Inflammatory macrophage treated with lipopolysaccharide for 1 hour (primary cell): Measurements from ENCODE around the gene NCKAP5L.
"Not testable (repeated sequence)": the region's sequence is repeated elsewhere in the genome, so short reads cannot be mapped to it uniquely, and the experiment has no call there.

Source experiments
- DNase-seq, 2 donors: peaks; one replicate each; pipeline ENCODE4 v3.0.0-alpha.2; 2020 to 2022

Gene NCKAP5L

DNA sequence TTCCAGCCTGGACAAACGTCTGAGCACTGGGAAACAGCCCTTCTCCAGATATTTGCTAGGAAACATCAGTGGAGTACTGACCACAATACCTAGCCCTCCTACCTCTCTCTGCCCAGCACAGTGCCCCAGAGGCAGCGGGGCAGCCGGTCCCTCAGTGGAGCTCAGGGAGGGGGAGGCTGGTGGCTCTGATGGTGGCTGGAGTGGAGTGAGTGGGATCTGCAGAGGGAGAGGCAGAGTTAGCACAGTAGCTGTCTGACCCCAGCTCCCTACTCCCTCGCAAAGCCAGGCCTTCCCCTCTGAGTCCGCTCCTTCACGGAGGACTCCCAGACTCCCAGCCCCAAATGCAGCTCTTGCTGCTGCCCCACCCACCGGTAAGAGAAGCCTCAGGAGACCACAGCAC, 30.0 kb downstream of the NCKAP5L start:
- DNase-seq, result no peak

DNA sequence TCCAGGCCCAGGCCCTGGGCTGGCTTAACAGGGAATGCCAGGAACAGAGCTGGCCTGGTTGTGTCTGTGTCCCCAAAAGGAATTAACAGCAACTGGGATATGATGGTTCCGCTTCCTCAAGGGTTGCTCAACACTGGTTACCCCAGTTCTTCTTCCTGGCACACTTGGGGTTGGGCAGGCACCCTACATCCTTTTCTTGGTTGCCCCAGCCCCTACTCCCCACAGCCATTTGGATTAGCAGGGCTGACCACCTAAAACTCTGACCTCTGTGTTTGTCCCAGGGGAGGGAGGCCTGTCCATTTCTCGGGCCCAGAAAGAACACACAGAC, 30.8 kb downstream of the NCKAP5L start:
- DNase-seq, result peak; percentile 29 to 61

DNA sequence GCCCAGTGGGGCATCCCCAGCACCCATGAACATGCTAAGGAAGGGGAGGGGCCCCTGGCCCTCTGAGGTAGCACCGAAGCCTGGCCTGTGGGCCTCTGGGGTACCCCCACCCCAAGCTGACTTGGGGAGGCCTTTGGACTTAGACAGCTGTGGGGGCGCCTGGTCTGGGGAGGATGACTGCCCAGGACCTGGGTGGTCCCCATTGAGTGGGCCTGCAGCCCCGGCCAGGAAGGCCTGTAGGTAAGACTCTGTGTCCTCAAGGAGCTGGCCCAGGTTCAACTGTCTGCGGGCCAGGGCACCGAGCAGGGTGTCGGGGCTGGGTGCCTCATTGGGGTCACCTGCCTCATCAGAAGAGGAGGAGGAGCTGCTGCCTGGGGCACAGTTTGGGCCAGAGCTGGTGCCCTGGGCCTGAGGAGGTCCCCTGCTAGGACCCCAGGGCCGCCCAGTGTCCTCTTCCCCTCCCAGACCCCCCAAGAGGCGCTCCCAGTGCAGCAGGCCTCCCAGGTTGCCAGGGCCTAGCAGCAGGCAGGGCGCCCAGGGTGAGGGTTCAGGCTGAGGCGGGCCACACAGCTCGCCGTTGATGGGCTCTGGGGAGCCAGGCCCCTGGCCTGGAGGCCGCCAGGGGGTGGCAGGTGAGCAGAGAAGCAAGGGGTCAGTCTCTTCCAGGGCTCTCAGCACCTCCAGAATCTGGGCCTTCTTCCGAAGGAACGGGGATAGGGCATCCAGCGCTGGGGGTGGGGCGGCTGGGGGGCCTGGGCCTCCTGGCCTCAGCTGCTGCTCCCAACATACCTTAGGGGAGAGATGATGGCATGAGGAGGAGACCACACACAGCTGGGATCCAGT, 31.4 kb downstream of the NCKAP5L start:
- DNase-seq, result no peak

DNA sequence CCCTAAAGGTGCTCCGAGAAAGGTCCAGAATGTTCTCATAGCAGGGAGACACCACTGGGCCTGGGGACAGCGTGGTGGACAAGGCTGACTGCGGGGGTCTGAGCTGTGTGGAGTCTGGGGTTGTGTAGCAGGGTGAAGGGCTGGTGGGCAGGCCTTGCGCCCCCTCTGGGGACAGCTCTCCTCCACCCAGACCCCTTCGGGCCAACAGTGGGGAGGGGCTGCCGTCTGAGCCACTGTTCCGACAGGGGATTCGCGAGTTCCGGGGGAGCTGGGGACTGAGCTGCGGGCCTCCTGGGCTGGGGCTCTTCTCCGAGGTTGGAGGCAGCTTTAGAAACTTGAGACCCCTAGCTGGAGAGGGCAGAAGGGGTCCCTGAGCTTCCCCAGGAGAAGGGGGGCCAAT, 32.1 kb downstream of the NCKAP5L start:
- DNase-seq, result no peak

DNA sequence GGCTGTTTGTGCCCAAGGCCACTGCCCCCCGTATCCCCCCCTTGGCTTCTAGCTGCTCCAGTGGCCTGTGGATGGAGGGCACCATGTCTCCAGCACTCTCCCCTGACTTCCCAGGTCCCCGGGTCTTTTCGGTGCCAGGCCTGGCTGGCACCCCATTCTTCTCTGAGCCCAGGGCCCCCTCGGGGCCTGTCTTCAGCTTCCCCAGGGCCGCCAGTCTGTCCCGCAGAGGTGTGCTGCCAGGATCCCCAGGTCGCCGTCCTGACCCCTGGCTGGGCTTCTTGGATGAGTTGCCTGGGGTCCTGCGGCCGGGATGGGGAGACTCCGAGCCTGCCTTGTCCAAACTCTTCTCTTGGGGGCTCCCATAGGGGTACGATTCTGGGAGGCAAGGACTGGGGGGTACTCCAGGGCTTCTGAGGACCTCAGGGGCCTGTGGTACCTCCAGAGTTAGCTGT, 32.5 kb downstream of the NCKAP5L start:
- DNase-seq, result no peak

DNA sequence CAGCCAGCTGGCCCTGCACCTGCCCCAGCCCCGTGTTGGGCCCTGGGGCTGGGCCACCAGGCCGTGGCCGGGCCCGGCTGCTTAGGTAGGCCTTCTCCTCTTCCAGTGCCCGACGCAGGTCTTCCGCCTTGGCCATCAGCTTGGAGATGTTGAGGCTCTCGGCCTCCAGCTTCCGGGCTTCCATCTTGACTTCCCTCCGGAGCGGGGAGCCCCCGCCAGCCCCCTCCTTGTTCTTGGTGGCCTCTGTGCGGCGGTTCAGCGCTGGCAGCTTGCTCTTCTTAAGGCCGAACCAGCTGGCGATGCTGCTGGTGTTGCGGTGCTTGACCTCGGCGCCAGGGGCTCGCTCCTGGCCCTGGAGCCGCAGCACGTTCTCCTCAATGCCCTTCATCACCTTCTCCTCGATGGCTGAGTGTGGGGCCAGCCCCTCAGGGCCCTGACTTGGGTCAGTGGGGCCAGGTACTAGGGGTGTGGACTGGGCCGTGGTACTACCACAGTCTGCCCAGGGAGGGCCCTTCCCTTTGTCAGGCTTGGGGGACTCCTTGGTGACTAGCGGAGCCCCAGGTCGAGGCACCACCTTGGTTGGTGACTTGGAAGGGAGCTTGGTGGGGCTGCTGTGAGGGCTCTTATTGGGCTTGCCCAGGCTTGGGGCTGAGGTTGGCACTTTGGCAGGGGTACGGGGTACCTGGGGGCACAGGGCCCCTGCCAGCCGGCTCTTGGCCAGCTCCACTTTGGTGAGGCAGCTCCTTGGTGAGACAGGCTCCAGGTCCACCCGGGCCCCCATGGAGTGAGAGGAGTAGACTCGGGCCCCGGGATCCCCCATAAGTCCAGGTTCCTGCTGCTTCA, 33.2 kb downstream of the NCKAP5L start:
- DNase-seq, result no peak

DNA sequence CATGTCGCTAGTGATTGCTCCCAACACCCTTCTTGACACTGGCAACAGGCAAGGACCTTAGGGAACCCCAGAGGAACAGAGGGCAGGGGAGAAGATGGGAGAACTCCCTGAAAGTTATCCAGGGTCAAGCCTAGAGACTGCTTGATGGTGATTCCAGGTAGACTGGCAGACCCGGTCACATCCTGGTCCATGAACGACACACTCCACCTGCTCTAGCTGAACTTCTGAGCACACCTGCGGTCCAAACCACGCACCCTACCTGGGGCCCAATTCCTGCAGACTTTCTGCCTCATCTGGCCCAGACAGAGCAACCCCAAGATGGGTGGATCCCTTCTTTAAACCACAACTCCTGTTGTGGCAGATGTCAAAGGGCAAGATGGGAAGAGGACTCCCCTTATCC, 34.2 kb downstream of the NCKAP5L start:
- no peak for DNase-seq

DNA sequence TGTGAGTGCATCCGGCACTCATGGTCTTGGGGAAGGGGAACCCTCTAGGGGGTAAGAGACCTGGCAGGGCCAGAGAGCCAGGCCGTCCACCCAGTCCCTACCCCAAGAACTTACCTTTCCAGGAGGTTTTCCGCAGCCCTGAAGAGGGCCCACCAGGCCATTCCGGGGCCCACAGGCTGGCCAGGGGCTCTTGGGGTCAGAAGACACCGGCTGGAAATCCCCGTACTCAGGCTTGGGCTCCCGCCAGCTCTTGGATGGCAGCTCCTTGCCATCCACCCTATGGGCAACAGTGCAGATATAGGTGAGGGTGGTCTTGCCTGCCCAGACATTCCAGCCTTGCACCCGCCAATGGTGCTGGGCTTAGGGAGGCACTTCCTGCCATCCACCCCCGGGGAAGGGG, 34.6 kb downstream of the NCKAP5L start:
- no peak for DNase-seq

DNA sequence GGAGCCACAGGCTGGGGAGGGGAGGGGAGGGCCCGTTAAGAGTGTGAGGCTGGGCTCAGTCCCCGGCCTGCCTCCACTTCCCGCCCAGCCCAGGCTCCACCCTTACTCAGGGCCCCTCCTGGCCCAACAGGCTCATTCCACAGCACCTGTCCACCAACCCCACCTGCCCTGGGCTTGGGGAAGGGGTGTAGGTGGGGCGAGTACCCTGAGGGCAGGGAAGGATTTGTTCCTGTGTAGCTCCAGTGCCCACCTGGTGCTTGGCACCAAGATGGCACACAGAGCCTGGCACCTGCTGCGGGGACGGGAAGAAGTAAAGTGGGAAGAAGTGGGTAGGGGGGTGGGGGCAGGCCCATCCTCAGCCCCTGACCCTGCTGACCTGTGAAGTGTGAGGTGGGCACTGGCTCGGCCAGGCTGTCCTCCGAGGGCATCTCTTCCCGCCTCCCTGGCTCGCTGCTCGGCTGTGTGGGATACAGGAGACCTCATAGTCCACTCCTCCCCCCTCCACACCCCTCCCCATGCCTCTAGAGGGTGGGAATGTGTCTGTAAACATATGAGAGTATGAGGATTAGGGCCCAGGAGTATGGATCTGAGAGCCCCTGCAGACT, 35.1 kb downstream of the NCKAP5L start:
- no peak for DNase-seq

DNA sequence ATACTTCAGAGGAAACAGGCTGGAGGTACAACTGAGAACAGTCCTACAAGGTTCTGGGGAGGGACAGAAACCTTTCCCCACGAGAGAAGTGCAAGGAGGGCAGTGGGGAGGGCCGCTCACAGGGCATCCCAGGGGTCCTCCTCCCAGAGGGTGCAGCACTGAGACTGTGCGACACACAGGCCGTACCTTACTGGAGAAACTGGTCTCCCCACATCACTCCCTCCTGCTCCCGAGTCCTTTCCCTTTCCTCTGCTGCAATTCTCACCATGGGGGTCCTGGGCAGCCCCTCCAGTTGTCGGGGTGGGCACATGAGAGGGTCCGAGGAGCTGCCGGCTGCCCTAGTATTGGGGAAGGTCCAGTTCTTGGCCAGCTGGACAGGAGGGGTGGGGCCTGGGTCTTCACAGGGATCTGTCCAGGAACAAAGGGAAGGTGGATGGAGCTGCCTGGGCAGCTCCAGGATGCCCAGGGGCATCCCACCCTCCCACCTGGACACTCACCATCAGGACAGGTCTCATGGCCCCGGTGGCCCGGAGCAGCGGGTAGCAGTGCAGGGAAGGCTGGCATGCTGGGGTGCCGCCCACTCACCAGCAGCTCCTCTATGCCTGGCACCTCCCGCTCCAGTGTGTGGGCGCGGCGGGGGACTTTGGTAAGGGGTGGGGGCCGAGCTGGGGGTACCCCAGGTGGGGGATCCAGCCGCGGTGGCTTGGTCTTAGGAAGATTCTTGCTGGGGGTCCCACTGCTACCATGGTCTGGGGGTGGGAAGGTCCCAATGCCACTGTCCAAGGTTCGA, 35.8 kb downstream of the NCKAP5L start:
- no peak for DNase-seq

DNA sequence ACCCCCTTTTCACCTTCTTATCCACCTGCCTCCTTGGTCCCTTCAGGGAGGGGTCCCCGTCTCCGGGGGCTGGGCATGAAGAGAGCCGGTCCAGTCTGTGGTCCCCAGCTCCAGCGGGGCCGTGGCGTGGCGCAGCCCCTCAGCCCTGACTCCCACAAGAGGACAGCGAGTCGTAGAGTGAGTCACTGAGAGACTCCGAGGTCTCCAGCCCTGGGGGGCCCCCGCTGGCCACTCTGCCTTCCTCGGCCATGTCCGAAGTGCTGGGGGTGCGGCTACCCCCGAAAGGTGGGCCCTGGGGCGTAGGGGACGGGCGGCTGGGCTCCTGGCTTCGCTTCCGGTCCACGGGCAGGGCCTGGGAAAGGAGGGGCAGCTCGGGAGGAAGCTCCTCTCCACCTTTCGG, 36.5 kb downstream of the NCKAP5L start:
- DNase-seq, result no peak

DNA sequence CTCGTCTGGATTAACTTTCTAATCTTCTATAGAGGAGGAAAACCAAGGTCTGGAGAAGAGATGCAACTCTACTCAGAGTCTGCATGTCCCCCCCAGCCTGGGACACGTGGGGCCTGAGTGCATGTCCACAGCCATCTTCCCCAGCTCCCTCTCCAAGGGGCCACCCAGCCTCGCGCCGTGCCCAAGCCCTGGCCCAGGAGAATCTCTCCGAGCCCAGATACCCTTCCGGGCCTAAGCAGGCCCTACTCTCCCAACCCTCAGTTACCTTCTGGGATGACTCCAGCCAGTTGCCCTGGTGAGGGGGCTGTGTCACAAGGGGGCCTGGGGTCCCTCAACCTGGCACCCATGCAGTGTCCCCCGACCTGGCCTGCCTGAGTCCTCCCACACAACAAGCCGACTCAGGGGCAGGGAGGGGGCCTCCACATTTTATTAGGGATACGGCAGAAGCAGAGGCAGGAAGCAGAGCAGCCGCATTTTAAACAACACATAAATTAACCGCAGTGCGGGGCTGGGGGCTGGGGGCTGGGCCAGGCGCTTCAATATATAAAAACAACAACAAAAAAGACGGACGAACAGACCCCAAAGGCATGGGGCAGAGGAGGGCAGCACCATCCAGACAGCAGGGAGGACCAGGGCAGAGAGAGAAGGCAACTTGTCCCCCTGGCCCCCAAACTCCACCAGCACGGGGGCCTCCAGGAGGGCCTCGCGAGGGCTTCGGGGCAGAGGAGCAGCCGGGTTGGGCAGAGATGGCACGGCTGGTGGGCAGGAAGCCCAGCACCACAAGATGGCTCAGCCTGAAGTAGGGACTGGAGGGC, 37.3 kb downstream of the NCKAP5L start:
- DNase-seq, result no peak

DNA sequence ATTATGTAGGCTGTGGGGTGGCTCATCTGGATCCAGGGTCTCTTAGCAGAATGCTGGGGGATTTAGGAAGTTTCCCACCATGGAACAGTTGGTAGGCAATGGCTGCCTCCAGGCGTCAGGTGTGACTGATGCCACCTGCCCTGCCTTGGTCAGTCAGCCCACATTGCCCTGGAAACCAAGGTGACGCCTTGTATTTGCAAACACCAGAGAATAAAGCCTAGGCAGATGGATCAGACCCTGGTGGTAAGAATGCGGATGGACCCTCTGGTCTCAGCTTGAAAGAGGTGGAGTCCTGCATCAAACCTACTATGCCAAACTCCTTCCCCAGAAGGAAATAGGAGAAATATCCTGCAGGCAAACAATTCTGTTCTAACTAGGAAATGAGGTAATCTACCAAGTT, 38.2 kb downstream of the NCKAP5L start:
- DNase-seq, result no peak

DNA sequence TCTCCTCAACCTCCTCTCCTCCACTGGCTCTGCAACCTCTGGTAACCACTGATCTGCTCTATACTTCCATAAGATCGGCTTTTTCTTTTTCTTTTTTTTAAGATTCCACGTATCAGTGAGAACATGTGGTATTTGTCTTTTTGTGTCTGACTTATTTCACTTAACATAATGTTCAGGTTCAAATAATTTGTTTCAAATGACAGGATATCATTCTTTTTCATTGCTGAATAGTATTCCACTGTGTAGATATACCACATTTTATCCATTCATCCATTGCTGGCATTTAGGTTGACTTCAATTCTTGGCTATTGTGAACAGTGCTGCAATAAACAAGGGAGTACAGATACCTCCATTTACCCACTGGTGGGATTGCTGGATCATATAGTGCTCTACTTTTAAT, 40.5 kb downstream of the NCKAP5L start:
- no peak for DNase-seq

DNA sequence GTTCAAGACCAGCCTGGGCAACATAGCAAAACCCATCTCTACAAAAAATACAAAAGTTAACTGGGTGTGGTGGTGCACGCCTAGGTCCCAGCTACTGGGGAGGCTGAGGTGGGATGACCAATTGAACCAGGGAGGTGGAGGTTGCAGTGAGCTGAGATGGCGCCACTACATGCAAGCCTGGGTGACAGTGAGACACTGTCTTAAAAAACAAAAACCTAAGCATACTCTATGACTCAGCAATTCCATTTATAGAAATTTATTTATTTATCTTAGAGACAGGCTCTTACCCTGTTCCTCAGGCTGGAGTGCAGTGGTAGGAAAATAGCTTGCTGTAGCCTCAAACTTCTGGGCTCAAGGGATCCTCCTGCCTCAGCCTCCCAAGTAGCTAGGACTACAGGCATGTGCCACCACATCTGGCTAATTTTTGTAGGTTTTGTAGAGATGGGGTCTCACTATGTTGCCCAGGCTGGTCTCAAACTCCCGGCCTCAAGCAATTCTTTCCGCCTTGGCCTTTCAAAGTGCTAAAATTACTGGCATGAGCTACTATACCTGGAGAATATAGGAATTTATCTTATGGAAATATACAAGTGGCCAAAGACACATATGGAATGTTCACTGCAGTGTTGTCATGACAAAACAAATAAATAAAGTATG, 43.3 kb downstream of the NCKAP5L start:
- DNase-seq, result no peak

DNA sequence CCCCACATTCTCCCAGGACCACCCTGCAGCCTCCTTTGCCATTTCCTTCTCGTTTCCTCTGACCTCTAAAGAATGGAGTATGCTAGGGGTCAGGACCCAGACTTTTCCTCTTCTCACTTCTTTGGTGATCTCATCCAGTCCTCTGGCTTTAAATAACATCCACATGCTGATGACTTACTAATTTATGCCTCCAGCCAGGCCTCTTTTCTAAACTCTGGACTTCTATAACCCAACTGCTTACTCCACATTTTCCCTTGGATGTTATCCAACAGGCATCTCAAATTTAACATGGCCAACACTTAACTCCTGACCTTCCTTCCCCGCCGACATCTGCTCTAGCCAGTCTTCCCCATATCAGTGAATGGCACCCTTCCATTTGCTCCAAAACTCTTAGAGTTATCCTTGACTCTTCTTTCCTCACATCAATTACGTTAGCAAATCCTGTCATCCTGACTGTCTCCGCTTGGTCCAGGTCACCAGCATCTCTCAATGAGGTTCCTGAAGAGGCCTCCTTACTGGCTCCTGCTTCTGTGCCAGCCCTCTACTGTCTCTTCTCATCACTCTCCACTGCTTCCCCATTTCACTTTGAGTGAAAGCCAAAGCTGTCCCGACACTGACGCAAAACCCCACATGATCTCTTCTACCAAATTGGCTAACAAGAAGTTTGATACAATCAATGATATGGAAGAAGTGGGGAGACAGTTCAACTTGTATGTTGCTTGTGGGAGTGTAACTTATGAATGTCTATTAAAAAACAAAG, 44.1 kb downstream of the NCKAP5L start:
- DNase-seq, result peak; percentile 74 to 80

DNA sequence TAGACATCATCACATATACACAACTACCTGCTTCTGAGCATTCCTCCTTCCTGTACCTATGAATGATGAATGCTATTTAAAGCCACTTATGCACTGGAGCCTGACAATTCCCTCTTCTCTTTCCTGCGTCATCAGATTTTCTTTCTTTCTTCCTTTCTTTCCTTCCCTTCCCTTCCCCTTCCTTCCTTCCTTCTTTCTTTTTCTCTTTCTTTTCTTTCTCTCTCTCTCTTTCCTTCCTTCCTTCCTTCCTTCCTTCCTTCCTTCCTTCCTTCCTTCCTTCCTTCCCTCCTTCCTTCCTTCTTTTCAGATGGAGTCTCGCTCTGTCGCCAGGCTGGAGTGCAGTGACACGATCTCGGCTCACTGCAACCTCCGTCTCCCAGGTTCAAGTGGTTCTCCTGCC, 47.3 kb downstream of the NCKAP5L start:
- not testable (repeated sequence) for DNase-seq

DNA sequence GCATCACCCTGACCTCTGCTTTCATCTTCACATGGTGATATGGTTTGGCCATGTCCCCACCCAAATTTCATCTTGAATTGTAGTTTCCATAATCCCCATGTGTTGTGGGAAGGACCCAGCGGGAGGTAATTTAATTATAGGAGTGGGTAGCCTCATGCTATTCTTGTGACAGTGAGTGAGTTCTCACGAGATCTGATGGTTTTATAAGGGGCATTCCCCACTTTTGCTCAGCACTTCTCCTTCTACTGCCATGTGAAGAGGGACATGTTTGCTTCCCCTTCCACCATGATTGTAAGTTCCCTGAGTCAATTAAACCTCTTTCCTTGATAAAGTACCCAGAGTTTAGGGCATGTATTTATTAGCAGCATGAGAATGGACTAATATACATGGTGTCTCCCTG, 48.6 kb downstream of the NCKAP5L start:
- peak; percentile 37 to 66 for DNase-seq

DNA sequence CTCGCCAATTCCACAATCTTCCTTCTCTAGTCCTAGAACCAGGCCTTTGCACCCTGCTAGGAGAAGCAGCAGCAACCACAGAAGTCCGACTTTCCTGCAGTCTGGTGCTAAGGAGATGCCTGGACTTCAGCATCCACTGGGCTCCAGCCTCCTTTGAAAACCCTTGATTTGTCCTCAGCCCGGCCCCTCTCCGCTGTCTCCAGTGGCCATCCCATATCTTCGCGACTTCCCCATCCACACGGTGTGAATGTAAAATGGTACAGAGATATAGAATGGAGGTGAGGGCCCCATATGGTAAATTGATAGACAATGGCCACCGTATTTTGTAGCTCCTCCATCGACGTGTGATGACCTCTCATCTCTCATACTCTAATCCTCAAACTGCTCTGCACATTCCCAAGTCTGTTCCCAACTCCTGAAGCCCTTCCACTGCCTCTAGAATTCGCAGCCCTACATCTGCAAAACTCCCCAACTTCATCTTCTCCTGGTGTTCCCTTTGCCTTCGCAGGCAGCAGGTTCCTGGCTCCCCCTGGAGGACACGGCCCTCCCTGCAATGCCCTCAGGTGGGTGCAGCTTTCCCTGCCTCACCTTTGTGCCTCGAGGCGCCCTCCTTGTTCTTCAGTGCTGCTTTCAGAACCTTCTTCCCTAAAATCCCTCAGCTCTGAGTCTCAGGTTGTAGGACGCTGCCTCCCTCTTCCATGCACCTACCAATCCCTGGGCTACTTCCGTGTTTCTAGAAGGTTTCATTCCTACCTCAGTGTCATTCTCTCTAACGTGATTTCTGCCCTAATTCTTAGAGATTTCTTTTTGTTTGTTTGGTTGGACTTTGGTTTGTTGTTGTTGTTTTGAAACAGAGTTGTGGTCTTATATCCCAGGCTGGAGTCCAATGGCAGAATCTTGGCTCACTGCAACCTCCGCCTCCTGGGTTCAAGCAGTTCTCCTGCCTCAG, 50.1 kb downstream of the NCKAP5L start:
- DNase-seq, result no peak

DNA sequence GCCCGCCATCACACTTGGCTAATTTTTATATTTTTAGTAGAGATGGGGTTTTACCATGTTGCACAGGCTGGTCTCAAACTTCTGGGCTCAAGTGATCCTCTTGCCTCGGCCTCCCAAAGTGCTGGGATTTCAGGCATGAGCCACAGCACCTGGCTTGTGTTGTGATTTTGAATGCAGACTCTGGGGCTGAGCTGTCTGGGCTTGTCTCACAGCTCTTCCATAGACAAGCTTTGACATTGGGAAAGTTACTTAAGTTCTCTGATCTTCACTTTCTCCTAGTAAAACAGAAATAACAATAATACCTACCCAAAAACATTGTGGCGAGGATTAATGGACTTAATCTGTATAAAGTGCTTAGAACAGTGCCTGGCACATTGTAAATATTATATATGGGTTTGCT, 50.9 kb downstream of the NCKAP5L start:
- DNase-seq, result no peak
